ENCODE measurements around the gene TMEM132C. TPM values are rescaled to one million over a fixed set of nuclear protein-coding genes. Genes with fewer than 3 reads are reported as not detected.

The TMEM132C gene
- total RNA-seq, 6 experiments from 2014 or later = not detected

- Mint-ChIP-seq H3K4me3 (no peak overlapping the region), H3K36me3 (ENCODE audit: low read depth) (peaks cover 4% of the 10 kb centered on the region), H3K27ac (no peak overlapping the region), H3K27me3 (ENCODE audit: insufficient read depth) (peaks cover 3% of the 10 kb centered on the region; the same call in 1 of the 2 replicates), H3K4me1 (ENCODE audit: low read depth) (no peaks in the 10 kb centered on the region), H3K9me3 (peaks cover 56% of the 10 kb centered on the region)
- TF ChIP-seq CTCF (IDR thresholded peaks at IDR 0.05) = no peak
- no peak for DNase-seq
These were observed 420.9 kb downstream of the TMEM132C start for GRCh38 chr12:128687851-128688250.

- no peak for TF ChIP-seq CTCF (IDR thresholded peaks at IDR 0.05)
- Mint-ChIP-seq H3K27me3 (ENCODE audit: insufficient read depth) (no peaks in the 10 kb centered on the region; the same call in 1 of the 2 replicates), H3K27ac (no peak overlapping the region), H3K36me3 (ENCODE audit: low read depth) (no peaks in the 10 kb centered on the region), H3K9me3 (peaks cover 49% of the 10 kb centered on the region), H3K4me3 (no peak overlapping the region), H3K4me1 (ENCODE audit: low read depth) (no peaks in the 10 kb centered on the region)
- DNase-seq = no peak
These were observed 423.7 kb downstream of the TMEM132C start for GRCh38 chr12:128690641-128691040.

- Mint-ChIP-seq H3K4me1 (ENCODE audit: low read depth) (no peaks in the 10 kb centered on the region), H3K27me3 (ENCODE audit: insufficient read depth) (no peaks in the 10 kb centered on the region; the same call in 1 of the 2 replicates), H3K27ac (no peak overlapping the region), H3K9me3 (peaks cover 45% of the 10 kb centered on the region), H3K4me3 (no peak overlapping the region), H3K36me3 (ENCODE audit: low read depth) (no peaks in the 10 kb centered on the region)
- DNase-seq = no peak
- no peak for TF ChIP-seq CTCF (IDR thresholded peaks at IDR 0.05)
These were observed 426.1 kb downstream of the TMEM132C start for GRCh38 chr12:128693115-128693514.

GRCh38 chr12:128693771-128694170 lies 426.8 kb downstream of the TMEM132C start:
- DNase-seq = no peak
- H3K27ac Mint-ChIP-seq = no peak overlapping the region
- H3K4me1 Mint-ChIP-seq (ENCODE audit: low read depth) = no peaks in the 10 kb centered on the region
- TF ChIP-seq CTCF (IDR thresholded peaks at IDR 0.05) = no peak
- H3K9me3 Mint-ChIP-seq = peaks cover 45% of the 10 kb centered on the region
- H3K36me3 Mint-ChIP-seq (ENCODE audit: low read depth) = no peaks in the 10 kb centered on the region; the same call in 1 of the 2 replicates
- H3K4me3 Mint-ChIP-seq = no peak overlapping the region
- H3K27me3 Mint-ChIP-seq (ENCODE audit: insufficient read depth) = no peaks in the 10 kb centered on the region; the same call in none of the 2 replicates

GRCh38 chr12:128694445-128694844 lies 427.5 kb downstream of the TMEM132C start:
- Mint-ChIP-seq H3K4me3 (no peak overlapping the region), H3K4me1 (ENCODE audit: low read depth) (no peaks in the 10 kb centered on the region), H3K9me3 (peaks cover 49% of the 10 kb centered on the region), H3K27ac (no peak overlapping the region), H3K36me3 (ENCODE audit: low read depth) (no peaks in the 10 kb centered on the region; the same call in 1 of the 2 replicates), H3K27me3 (ENCODE audit: insufficient read depth) (no peaks in the 10 kb centered on the region; the same call in none of the 2 replicates)
- TF ChIP-seq CTCF (IDR thresholded peaks at IDR 0.05) = no peak
- no peak for DNase-seq

- H3K27ac Mint-ChIP-seq = no peak overlapping the region
- no peak overlapping the region for H3K4me3 Mint-ChIP-seq
- no peaks in the 10 kb centered on the region; the same call in 1 of the 2 replicates for H3K27me3 Mint-ChIP-seq (ENCODE audit: insufficient read depth)
- peaks cover 47% of the 10 kb centered on the region for H3K9me3 Mint-ChIP-seq
- H3K4me1 Mint-ChIP-seq (ENCODE audit: low read depth) = no peaks in the 10 kb centered on the region
- no peak for DNase-seq
- no peaks in the 10 kb centered on the region; the same call in 1 of the 2 replicates for H3K36me3 Mint-ChIP-seq (ENCODE audit: low read depth)
- no peak for TF ChIP-seq CTCF (IDR thresholded peaks at IDR 0.05)
These were observed 428.7 kb downstream of the TMEM132C start for GRCh38 chr12:128695697-128696096.

Data from HFFc6 (cell line).